Astrocyte (in vitro differentiated cells and primary cell): ENCODE results near the gene CTCFL. TPM values are rescaled to one million over a fixed set of nuclear protein-coding genes. Genes with fewer than 3 reads are reported as not detected.

ENCODE experiments used
- DNase-seq: peaks from one replicate; pipeline ENCODE4 v3.0.0-alpha.2; 2010; ENCODE audit warnings: low read depth
- FAIRE-seq: peaks from 2 replicates; lab custom pipeline; 2011; peaks lifted over from hg19 to GRCh38; lab: Jason Lieb, UNC
- H2AFZ ChIP-seq: 2 replicates; pipeline ENCODE4 v1.6.0; 2012; ENCODE audit warnings: low read depth, low read length, inconsistent platforms
- H3K27ac ChIP-seq: 2 replicates; pipeline ENCODE4 v1.5.1; 2011; ENCODE audit warnings: low read depth, low read length, inconsistent platforms
- H3K27me3 ChIP-seq: 2 replicates; pipeline ENCODE4 v1.6.0; 2011; ENCODE audit warnings: low read length, inconsistent platforms; ENCODE audit not compliant: insufficient read depth
- H3K36me3 ChIP-seq: 2 replicates; pipeline ENCODE4 v1.5.1; 2011; ENCODE audit warnings: low read length, inconsistent platforms; ENCODE audit not compliant: insufficient read depth
- H3K4me1 ChIP-seq: 2 replicates; pipeline ENCODE4 v1.5.1; 2011; ENCODE audit warnings: low read length, inconsistent platforms; ENCODE audit not compliant: insufficient read depth
- H3K4me2 ChIP-seq: 2 replicates; pipeline ENCODE4 v1.6.0; 2012; ENCODE audit warnings: low read length, inconsistent platforms
- H3K4me3 ChIP-seq: 2 replicates; pipeline ENCODE4 v1.5.1; 2011; ENCODE audit warnings: low read depth, mild to moderate bottlenecking, low read length, inconsistent platforms; ENCODE audit not compliant: insufficient read depth
- H3K79me2 ChIP-seq: 2 replicates; pipeline ENCODE4 v1.6.0; 2012; ENCODE audit warnings: mild to moderate bottlenecking, low read length, inconsistent platforms; ENCODE audit not compliant: insufficient read depth
- H3K9ac ChIP-seq: 2 replicates; pipeline ENCODE4 v1.6.0; 2012; ENCODE audit warnings: mild to moderate bottlenecking, low read length, inconsistent platforms
- H3K9me3 ChIP-seq: 2 replicates; pipeline ENCODE4 v1.5.1; 2012; ENCODE audit warnings: low read depth, mild to moderate bottlenecking, low read length, inconsistent platforms; ENCODE audit not compliant: insufficient read depth
- H4K20me1 ChIP-seq: 2 replicates; pipeline ENCODE4 v1.6.0; 2012; ENCODE audit warnings: low read length, inconsistent platforms; ENCODE audit not compliant: insufficient read depth
- H3K27ac Mint-ChIP-seq: one replicate; pipeline ENCODE4 v1.8.0; 2021; ENCODE audit warnings: mild to moderate bottlenecking, mixed read lengths; ENCODE audit not compliant: unreplicated experiment
- H3K27me3 Mint-ChIP-seq: one replicate; pipeline ENCODE4 v1.8.0; 2021; ENCODE audit warnings: low read depth, mixed read lengths; ENCODE audit not compliant: unreplicated experiment
- H3K36me3 Mint-ChIP-seq: one replicate; pipeline ENCODE4 v1.8.0; 2021; ENCODE audit warnings: low read depth, mixed read lengths; ENCODE audit not compliant: unreplicated experiment
- H3K4me1 Mint-ChIP-seq: one replicate; pipeline ENCODE4 v1.8.0; 2021; ENCODE audit warnings: low read depth, mixed read lengths; ENCODE audit not compliant: unreplicated experiment
- H3K4me3 Mint-ChIP-seq: one replicate; pipeline ENCODE4 v1.8.0; 2021; ENCODE audit warnings: mild to moderate bottlenecking, moderate library complexity, mixed read lengths; ENCODE audit not compliant: unreplicated experiment
- H3K9me3 Mint-ChIP-seq: one replicate; pipeline ENCODE4 v1.8.0; 2021; ENCODE audit warnings: mild to moderate bottlenecking, mixed read lengths; ENCODE audit not compliant: unreplicated experiment
- CTCF ChIP-seq: IDR thresholded peaks from 2 replicates; pipeline ENCODE4 v1.5.1; 2011; ENCODE audit warnings: low read depth, mild to moderate bottlenecking, inconsistent platforms, low read length, moderate library complexity; ENCODE audit not compliant: insufficient read depth
- EZH2 ChIP-seq: IDR thresholded peaks from 2 replicates; pipeline ENCODE4 v1.6.1; 2012; ENCODE audit warnings: mild to moderate bottlenecking, low read length, inconsistent platforms; ENCODE audit not compliant: insufficient read depth
- total RNA-seq: library from RNA; stranded (reverse); gene quantifications from 2 replicates; pipeline ENCODE4 v1.2.1, GENCODE V29; 2021

The CTCFL gene
- total RNA-seq, 1 donor from 2014 or later, result not detected

- Histone ChIP-seq H3K9me3 (no peaks in the 10 kb centered on the region), H3K4me2 (no peak overlapping the region), H3K9ac (no peak overlapping the region), H3K36me3 (no peaks in the 10 kb centered on the region), H3K79me2 (no peaks in the 10 kb centered on the region), H3K4me1 (no peaks in the 10 kb centered on the region), H2AFZ (no peak overlapping the region), H4K20me1 (no peaks in the 10 kb centered on the region), H3K4me3 (no peak overlapping the region), H3K27me3 (peaks cover 42% of the 10 kb centered on the region), H3K27ac (no peak overlapping the region)
- Mint-ChIP-seq H3K36me3 (peaks cover 2% of the 10 kb centered on the region), H3K27ac (no peak overlapping the region), H3K4me1 (peaks cover 2% of the 10 kb centered on the region), H3K4me3 (no peak overlapping the region), H3K9me3 (peaks cover 3% of the 10 kb centered on the region), H3K27me3 (peaks cover 33% of the 10 kb centered on the region)
- FAIRE-seq, result no peak
- DNase-seq, result no peak
- TF ChIP-seq CTCF (no peak), EZH2 (no peak)
Measured at GRCh38 chr20:57471496-57472372, 53.2 kb downstream of the CTCFL start.

- no peak for DNase-seq
Measured at GRCh38 chr20:57470666-57471495, 54.1 kb downstream of the CTCFL start.

More at GRCh38 chr20:57470666-57471495, 54.1 kb downstream of the CTCFL start:
- H3K4me3 ChIP-seq, result no peak overlapping the region
- H3K27ac Mint-ChIP-seq, result no peak overlapping the region
- H3K36me3 ChIP-seq, result no peaks in the 10 kb centered on the region
- FAIRE-seq, result no peak
- peaks cover 3% of the 10 kb centered on the region for H3K9me3 Mint-ChIP-seq
- no peaks in the 10 kb centered on the region for H3K4me1 ChIP-seq
- H3K4me3 Mint-ChIP-seq, result no peak overlapping the region
- H3K27ac ChIP-seq, result no peak overlapping the region
- H3K36me3 Mint-ChIP-seq, result peaks cover 2% of the 10 kb centered on the region
- no peaks in the 10 kb centered on the region for H3K79me2 ChIP-seq
- peaks cover 37% of the 10 kb centered on the region for H3K27me3 Mint-ChIP-seq
- no peak overlapping the region for H2AFZ ChIP-seq
- peaks cover 41% of the 10 kb centered on the region for H3K27me3 ChIP-seq
- no peaks in the 10 kb centered on the region for H3K9me3 ChIP-seq
- no peak overlapping the region for H3K4me2 ChIP-seq
- H3K4me1 Mint-ChIP-seq, result peaks cover 2% of the 10 kb centered on the region
- TF ChIP-seq EZH2 (no peak), CTCF (no peak)
- H4K20me1 ChIP-seq, result no peaks in the 10 kb centered on the region
- H3K9ac ChIP-seq, result no peak overlapping the region
